Stomach (tissue), 9 donors: ENCODE results near the gene BBOX1. TPM values are rescaled to one million over a fixed set of nuclear protein-coding genes. Genes with fewer than 3 reads are reported as not detected.

Experiments
- DNase-seq, 2 donors: peaks; one replicate each; pipeline versions ENCODE4 v3.0.0 to v3.0.0-alpha.2; 2013 to 2019
- H3K27ac ChIP-seq, 5 donors: fragments of 200-600 bp in 4 of 5; sonication (generic) in 4 of 5; one replicate each; pipeline ENCODE4 v1.5.1; 2013 to 2019; ENCODE audit warnings: mild to moderate bottlenecking in 1 of 5, moderate library complexity in 1 of 5
- H3K27me3 ChIP-seq, 3 donors: fragments of 200-600 bp; sonication (generic); one replicate each; pipeline ENCODE4 v1.5.1; 2017 to 2019; ENCODE audit warnings: mixed run types in 1 of 3
- H3K36me3 ChIP-seq, 4 donors: fragments of 200-600 bp; sonication (generic); 1 replicate in 3 of 4; 2 replicates in 1 of 4; pipeline ENCODE4 v1.5.1; 2016 to 2019
- H3K4me1 ChIP-seq, 4 donors: fragments of 200-600 bp; sonication (generic); one replicate each; pipeline ENCODE4 v1.5.1; 2016 to 2019
- H3K4me3 ChIP-seq, 4 donors: fragments of 200-600 bp; sonication (generic) in 3 of 4; one replicate each; pipeline ENCODE4 v1.5.1; 2016 to 2019; ENCODE audit warnings: mild to moderate bottlenecking in 1 of 4
- H3K9me3 ChIP-seq, 4 donors: fragments of 200-600 bp; sonication (generic); one replicate each; pipeline ENCODE4 v1.5.1; 2016 to 2019
- CTCF ChIP-seq, 7 experiments: fragments of 450-650 bp in 4 of 7; fragments of 200-600 bp in 3 of 7; sonication (generic) in 3 of 7; IDR thresholded peaks; one replicate each; pipeline ENCODE4 v1.5.1; 2016 to 2019; ENCODE audit warnings: antibody characterized with exemption in 7 of 7, control low read depth in 2 of 7, mild to moderate bottlenecking in 1 of 7
- EP300 ChIP-seq: sonication (generic); formaldehyde crosslinking; IDR thresholded peaks from one replicate; pipeline ENCODE4 v1.6.1; 2017; ENCODE audit warnings: antibody characterized with exemption
- POLR2A ChIP-seq, 4 donors: fragments of 450-650 bp; IDR thresholded peaks; one replicate each; pipeline ENCODE4 v1.6.1; 2016; ENCODE audit warnings: antibody characterized with exemption in 4 of 4, control low read depth in 2 of 4, mild to moderate bottlenecking in 1 of 4, moderate library complexity in 1 of 4
- POLR2AphosphoS5 ChIP-seq, 3 donors: sonication (generic); formaldehyde crosslinking; IDR thresholded peaks; one replicate each; pipeline ENCODE4 v1.6.1; 2016; ENCODE audit warnings: antibody characterized with exemption in 3 of 3
- WGBS, 5 donors: extraction: QIAGEN DNeasy Blood & Tissue Kit in 3 of 5; methylation state at CpG; one replicate each; pipeline versions ENCODE4 v1.1.5 to v1.1.7; 2013 to 2018; 5-methylcytosine and 5-hydroxymethylcytosine counted together
- intact Hi-C: fragments of 100-400 bp; cut with DNase I; formaldehyde crosslinking; loops from one replicate; pipeline ENCODE4 v1.15.1; 2023; ENCODE audit warnings: low total_unique reads
- polyA plus RNA-seq, 3 donors: library from polyadenylated mRNA; stranded (reverse); fragments of 200-250 nt; gene quantifications; one replicate each; pipeline ENCODE4 v1.2.3, GENCODE V29; 2013
- total RNA-seq, 5 donors: library from RNA; depleted of rRNA; stranded (reverse); fragments of >200 nt; gene quantifications; one replicate each; pipeline versions ENCODE4 v1.1.0 to v1.2.3, GENCODE V29; 2014 to 2016
- donor health status: healthy with polysubstance abuse.
- donor health status: Bipolar disorder and iron deficiency.
- donor health status: healthy.

Gene BBOX1
- total and polyA plus RNA-seq, 8 donors = 0.31 to 6.7 (median 3.8) TPM; not detected in 3

- Histone ChIP-seq H3K4me3 (no peak overlapping the region), H3K9me3 (peaks cover 0 to 4% (median 2%) of the 10 kb centered on the region in 4 donors), H3K27me3 (no peaks in the 10 kb centered on the region), H3K36me3 (no peaks in the 10 kb centered on the region), H3K4me1 (no peaks in the 10 kb centered on the region), H3K27ac (no peak overlapping the region)
- intact Hi-C loops = no loop called here
- WGBS, 5 donors = 76 to 91% (median 87%) methylated on average over 1 of the region's 1 CpG
- TF ChIP-seq EP300 (no peak), POLR2AphosphoS5 (IDR thresholded peaks at IDR 0.05) (no peak), POLR2A (IDR thresholded peaks at IDR 0.05) (no peak), CTCF (IDR thresholded peaks at IDR 0.05) (no peak)
- DNase-seq = no peak
Observed at GRCh38 chr11:27085111-27085510, 44.5 kb downstream of the BBOX1 start.

- TF ChIP-seq EP300 (no peak), POLR2AphosphoS5 (IDR thresholded peaks at IDR 0.05) (no peak), POLR2A (IDR thresholded peaks at IDR 0.05) (no peak), CTCF (IDR thresholded peaks at IDR 0.05) (no peak)
- Histone ChIP-seq H3K4me1 (no peaks in the 10 kb centered on the region), H3K27me3 (no peaks in the 10 kb centered on the region), H3K27ac (no peak overlapping the region), H3K9me3 (peaks cover 0 to 9% (median 6%) of the 10 kb centered on the region in 4 donors), H3K4me3 (no peak overlapping the region), H3K36me3 (no peaks in the 10 kb centered on the region)
- DNase-seq = peak in 1 of 2 donors; percentile 7
- WGBS, 5 donors = 0% methylated on average over 1 of the region's 1 CpG
- intact Hi-C loops = no loop called here
Observed at GRCh38 chr11:27085605-27086004, 45.0 kb downstream of the BBOX1 start.

GRCh38 chr11:27087432-27087831, 46.8 kb downstream of the BBOX1 start:
- Histone ChIP-seq H3K4me3 (no peak overlapping the region), H3K27me3 (no peaks in the 10 kb centered on the region), H3K36me3 (no peaks in the 10 kb centered on the region), H3K4me1 (no peaks in the 10 kb centered on the region), H3K27ac (no peak overlapping the region), H3K9me3 (peaks cover 0 to 17% (median 10%) of the 10 kb centered on the region in 4 donors)
- no peak for DNase-seq
- TF ChIP-seq CTCF (IDR thresholded peaks at IDR 0.05) (no peak), POLR2AphosphoS5 (IDR thresholded peaks at IDR 0.05) (no peak), POLR2A (IDR thresholded peaks at IDR 0.05) (no peak), EP300 (no peak)
- 81 to 92% (median 84%) methylated on average over 2 of the region's 2 CpGs for WGBS, 5 donors
- intact Hi-C loops = no loop called here

GRCh38 chr11:27088353-27088752, 47.7 kb downstream of the BBOX1 start:
- Histone ChIP-seq H3K27ac (no peak overlapping the region), H3K4me1 (no peaks in the 10 kb centered on the region)
- intact Hi-C loops = no loop called here

More at GRCh38 chr11:27088353-27088752, 47.7 kb downstream of the BBOX1 start:
- Histone ChIP-seq H3K4me3 (no peak overlapping the region), H3K27me3 (no peaks in the 10 kb centered on the region), H3K9me3 (peaks cover 0 to 17% (median 10%) of the 10 kb centered on the region in 4 donors), H3K36me3 (no peaks in the 10 kb centered on the region)
- no peak for TF ChIP-seq POLR2A (IDR thresholded peaks at IDR 0.05)
- TF ChIP-seq POLR2AphosphoS5 (IDR thresholded peaks at IDR 0.05) = no peak
- no peak for TF ChIP-seq CTCF (IDR thresholded peaks at IDR 0.05)
- TF ChIP-seq EP300 = no peak
- DNase-seq = no peak
